Endothelial cell (in vitro differentiated cells): Measurements from ENCODE around the gene PRMT3. TPM values are rescaled to one million over a fixed set of nuclear protein-coding genes. Genes with fewer than 3 reads are reported as not detected.
"Not testable (repeated sequence)": the region's sequence is repeated elsewhere in the genome, so short reads cannot be mapped to it uniquely, and the experiment has no call there.

ENCODE experiments used
- DNase-seq: peaks from one replicate; pipeline ENCODE4 v3.0.0; 2021; ENCODE audit warnings: low spot score
- H3K27ac Mint-ChIP-seq: one replicate; pipeline ENCODE4 v1.8.0; 2021; ENCODE audit warnings: mixed read lengths, inconsistent platforms; ENCODE audit not compliant: unreplicated experiment
- H3K27me3 Mint-ChIP-seq: one replicate; pipeline ENCODE4 v1.8.0; 2021; ENCODE audit warnings: mild to moderate bottlenecking, moderate library complexity, mixed read lengths, inconsistent platforms; ENCODE audit not compliant: unreplicated experiment
- H3K36me3 Mint-ChIP-seq: one replicate; pipeline ENCODE4 v1.8.0; 2021; ENCODE audit warnings: mild to moderate bottlenecking, low read depth, mixed read lengths, inconsistent platforms; ENCODE audit not compliant: unreplicated experiment
- H3K4me1 Mint-ChIP-seq: one replicate; pipeline ENCODE4 v1.8.0; 2021; ENCODE audit warnings: mild to moderate bottlenecking, mixed read lengths, inconsistent platforms; ENCODE audit not compliant: unreplicated experiment
- H3K4me3 Mint-ChIP-seq: one replicate; pipeline ENCODE4 v1.8.0; 2021; ENCODE audit warnings: mild to moderate bottlenecking, mixed read lengths, inconsistent platforms; ENCODE audit not compliant: unreplicated experiment
- H3K9me3 Mint-ChIP-seq: one replicate; pipeline ENCODE4 v1.8.0; 2021; ENCODE audit warnings: mixed read lengths, inconsistent platforms; ENCODE audit not compliant: unreplicated experiment
- total RNA-seq: library from RNA; stranded (reverse); fragmentation: NEBNext Ultra II Directional; extraction: Animal tissue kit (Norgen Biotek cat#: 25700); gene quantifications from one replicate; pipeline ENCODE4 v1.2.1, GENCODE V29; 2021; ENCODE audit not compliant: unreplicated experiment
- TF ChIP-seq, protein P1 (sequence below): fragments of 200-600 bp; sonication (generic); IDR thresholded peaks from one replicate; pipeline ENCODE4 v1.5.0; 2021; ENCODE audit warnings: antibody characterized with exemption; ENCODE audit not compliant: unreplicated experiment

PRMT3 gene
- total RNA-seq, 1 donor from 2014 or later = 5.4 TPM

DNA sequence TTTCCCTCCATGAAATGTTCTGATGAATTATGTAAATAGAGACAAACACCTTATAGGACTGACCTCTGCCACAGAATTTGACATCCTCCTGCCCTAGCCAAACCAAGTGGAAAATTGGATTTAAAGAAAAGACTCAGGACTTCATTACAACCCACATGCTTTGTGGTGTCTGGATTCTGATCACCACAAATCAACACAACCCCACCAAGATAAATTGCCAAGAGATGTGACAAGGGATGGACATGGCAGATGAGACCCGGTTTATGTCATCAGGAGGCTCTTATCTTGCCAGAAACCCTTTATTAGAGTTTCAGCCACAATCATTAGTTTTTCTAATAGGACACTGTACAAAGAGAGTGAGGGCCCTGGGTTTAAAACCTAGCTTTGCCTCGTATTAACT, 154.0 kb downstream of the PRMT3 start:
- no peak for DNase-seq
- Mint-ChIP-seq H3K27me3 (no peaks in the 10 kb centered on the region), H3K9me3 (no peaks in the 10 kb centered on the region), H3K4me3 (no peak overlapping the region), H3K4me1 (no peaks in the 10 kb centered on the region), H3K36me3 (peaks cover 5% of the 10 kb centered on the region), H3K27ac (no peak overlapping the region)
- TF ChIP-seq, protein P1, sequence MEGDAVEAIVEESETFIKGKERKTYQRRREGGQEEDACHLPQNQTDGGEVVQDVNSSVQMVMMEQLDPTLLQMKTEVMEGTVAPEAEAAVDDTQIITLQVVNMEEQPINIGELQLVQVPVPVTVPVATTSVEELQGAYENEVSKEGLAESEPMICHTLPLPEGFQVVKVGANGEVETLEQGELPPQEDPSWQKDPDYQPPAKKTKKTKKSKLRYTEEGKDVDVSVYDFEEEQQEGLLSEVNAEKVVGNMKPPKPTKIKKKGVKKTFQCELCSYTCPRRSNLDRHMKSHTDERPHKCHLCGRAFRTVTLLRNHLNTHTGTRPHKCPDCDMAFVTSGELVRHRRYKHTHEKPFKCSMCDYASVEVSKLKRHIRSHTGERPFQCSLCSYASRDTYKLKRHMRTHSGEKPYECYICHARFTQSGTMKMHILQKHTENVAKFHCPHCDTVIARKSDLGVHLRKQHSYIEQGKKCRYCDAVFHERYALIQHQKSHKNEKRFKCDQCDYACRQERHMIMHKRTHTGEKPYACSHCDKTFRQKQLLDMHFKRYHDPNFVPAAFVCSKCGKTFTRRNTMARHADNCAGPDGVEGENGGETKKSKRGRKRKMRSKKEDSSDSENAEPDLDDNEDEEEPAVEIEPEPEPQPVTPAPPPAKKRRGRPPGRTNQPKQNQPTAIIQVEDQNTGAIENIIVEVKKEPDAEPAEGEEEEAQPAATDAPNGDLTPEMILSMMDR = no peak

DNA sequence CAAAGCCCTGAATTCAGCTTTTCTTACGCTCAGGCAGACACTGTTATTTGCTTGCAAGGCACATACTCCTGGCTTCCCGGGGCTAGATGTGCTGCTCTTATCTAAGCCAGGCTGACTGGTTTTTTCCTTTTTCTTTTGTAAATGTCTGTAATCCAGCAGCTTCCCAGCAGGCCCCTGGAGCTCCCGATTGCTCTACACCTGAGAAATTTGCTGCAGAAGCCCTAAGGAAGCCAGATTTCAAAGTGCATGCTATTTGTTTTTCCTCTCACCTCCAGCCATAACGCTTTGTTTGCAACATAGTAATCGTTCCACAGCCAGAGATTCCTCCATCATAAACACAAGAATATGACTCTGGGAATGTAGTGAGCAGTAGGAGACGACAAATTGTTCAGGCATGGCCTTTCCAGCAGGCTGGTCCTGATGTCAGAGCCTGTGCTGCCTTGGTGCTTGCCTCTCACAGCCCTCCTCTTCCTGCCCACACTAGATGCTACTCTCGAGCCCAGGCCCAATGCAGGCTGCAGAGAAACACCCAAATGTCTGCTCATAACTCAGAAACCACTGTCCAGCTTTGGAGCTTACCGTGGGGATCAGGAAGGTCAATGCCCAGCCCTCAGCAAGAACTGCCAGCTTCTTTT, 157.2 kb downstream of the PRMT3 start:
- TF ChIP-seq, protein P1 = no peak
- Mint-ChIP-seq H3K9me3 (no peaks in the 10 kb centered on the region), H3K4me1 (no peaks in the 10 kb centered on the region), H3K27me3 (no peaks in the 10 kb centered on the region), H3K36me3 (no peaks in the 10 kb centered on the region), H3K27ac (no peak overlapping the region), H3K4me3 (no peak overlapping the region)
- DNase-seq = no peak

DNA sequence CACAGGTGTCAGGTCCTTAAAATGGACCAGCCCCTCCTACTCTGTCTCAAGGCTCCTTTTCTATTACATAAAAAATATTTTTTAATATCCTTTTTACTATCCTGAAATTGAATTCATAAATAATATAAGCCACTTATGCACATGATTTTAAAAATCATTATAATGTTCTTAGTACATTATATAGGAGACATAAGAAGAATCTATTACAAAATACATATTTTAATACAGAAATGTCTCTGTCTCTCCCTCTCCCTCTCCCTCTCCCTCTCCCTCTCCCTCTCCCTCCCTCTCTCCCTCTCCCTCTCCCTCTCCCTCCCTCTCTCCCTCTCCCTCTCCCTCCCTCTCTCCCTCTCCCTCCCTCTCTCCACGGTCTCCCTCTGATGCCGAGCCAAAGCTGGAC, 159.9 kb downstream of the PRMT3 start:
- H3K27ac Mint-ChIP-seq = no peak overlapping the region
- TF ChIP-seq, protein P1 = no peak
- no peaks in the 10 kb centered on the region for H3K9me3 Mint-ChIP-seq
- H3K36me3 Mint-ChIP-seq = no peaks in the 10 kb centered on the region
- H3K27me3 Mint-ChIP-seq = no peaks in the 10 kb centered on the region
- DNase-seq = no peak
- no peak overlapping the region for H3K4me3 Mint-ChIP-seq
- no peaks in the 10 kb centered on the region for H3K4me1 Mint-ChIP-seq

DNA sequence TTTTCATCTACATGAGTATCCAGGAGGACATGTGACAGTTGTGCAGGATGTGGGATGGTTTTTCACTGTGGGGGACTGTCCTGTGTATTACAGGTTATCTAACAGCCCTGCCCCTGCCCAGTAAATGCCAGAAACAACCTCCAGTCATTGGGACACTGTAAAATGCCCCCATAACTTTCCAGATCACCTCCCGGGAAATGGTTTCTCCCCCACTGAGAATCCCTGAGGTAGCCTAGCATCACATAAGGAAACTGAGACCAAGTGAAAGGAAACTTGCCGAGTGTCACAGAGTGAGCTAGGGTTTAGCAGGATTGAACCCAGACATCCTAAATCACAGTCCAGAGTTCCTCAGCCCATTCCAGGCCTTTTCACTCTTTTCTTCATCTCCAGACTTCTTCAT, 163.6 kb downstream of the PRMT3 start:
- Mint-ChIP-seq H3K27ac (no peak overlapping the region), H3K9me3 (peaks cover 1% of the 10 kb centered on the region), H3K4me3 (no peak overlapping the region), H3K27me3 (no peaks in the 10 kb centered on the region), H3K36me3 (no peaks in the 10 kb centered on the region), H3K4me1 (no peaks in the 10 kb centered on the region)
- DNase-seq = no peak
- TF ChIP-seq, protein P1 = no peak

DNA sequence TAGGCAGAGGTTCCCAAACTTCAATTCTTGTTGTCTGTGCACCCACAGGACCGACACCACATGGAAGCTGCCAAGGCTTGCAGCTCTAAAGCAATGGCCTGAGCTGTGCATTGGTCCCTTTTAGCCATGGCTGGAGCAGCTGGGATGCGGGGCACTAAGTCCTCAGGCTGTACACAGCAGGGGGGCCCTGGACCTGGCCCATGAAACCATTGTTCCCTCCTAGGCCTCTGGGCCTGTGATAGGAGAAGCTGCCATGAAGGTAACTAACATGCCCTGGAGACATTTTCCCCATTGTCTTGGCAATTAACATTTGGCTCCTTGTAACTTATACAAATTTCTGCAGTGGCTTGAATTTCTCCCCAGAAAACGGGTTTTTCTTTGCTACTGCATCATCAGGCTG, 168.3 kb downstream of the PRMT3 start:
- Mint-ChIP-seq H3K27me3 (no peaks in the 10 kb centered on the region), H3K4me1 (peaks cover 3% of the 10 kb centered on the region), H3K9me3 (peaks cover 6% of the 10 kb centered on the region), H3K27ac (no peak overlapping the region), H3K36me3 (no peaks in the 10 kb centered on the region), H3K4me3 (no peak overlapping the region)
- TF ChIP-seq, protein P1 = no peak
- no peak for DNase-seq

DNA sequence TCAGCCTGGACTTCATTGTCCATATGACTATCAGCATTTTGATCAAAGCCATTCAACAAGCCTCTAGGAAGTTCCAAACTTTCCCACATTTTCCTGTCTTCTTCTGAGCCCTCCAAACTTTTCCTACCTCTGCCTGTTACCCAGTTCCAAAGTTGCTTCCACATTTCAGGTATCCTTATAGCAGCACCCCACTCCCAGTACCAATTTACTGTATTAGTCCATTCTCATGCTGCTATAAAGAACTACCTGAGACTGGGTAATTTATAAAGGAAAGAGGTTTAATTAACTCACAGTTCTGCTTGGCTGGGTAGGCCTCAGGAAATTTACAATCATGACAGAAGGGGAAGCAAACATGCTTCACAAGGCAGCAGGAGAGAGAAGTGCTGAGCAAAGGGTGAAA, 168.9 kb downstream of the PRMT3 start:
- H3K36me3 Mint-ChIP-seq, H3K9me3 Mint-ChIP-seq, H3K4me1 Mint-ChIP-seq, H3K27me3 Mint-ChIP-seq, DNase-seq, H3K27ac Mint-ChIP-seq, H3K4me3 Mint-ChIP-seq: not testable (repeated sequence)
